Endothelial cell of umbilical vein (primary cell): ENCODE data around the gene ZDHHC24. TPM values are rescaled to one million over a fixed set of nuclear protein-coding genes. Genes with fewer than 3 reads are reported as not detected.

ENCODE experiments used
- BruUV-seq: library from RNA; stranded (reverse); fragments of 400-500 nt; replicated peaks from 2 replicates; lab custom pipeline; 2021; lab: Mats Ljungman, UMichigan
- CTCF ChIA-PET: fragments of 300-600, 350-600 bp; sonication (Branson Sonifier 250); formaldehyde crosslinking; loops from one replicate; lab custom pipeline; 2021; ENCODE audit warnings: antibody characterized with exemption, inconsistent platforms; lab: Charles Lee
- POLR2A ChIA-PET: fragments of 300-600, 350-600 bp; sonication (Branson Sonifier 250); formaldehyde crosslinking; loops from one replicate; lab custom pipeline; 2021; ENCODE audit warnings: antibody characterized with exemption, inconsistent platforms; lab: Charles Lee
- DNase-seq: peaks from one replicate; pipeline ENCODE4 v3.0.0-alpha.2; 2011; ENCODE audit warnings: low read depth, low spot score
- FAIRE-seq: peaks from 2 replicates; lab custom pipeline; 2011; peaks lifted over from hg19 to GRCh38; lab: Jason Lieb, UNC
- H2AFZ ChIP-seq: 2 replicates; pipeline ENCODE4 v1.6.0; 2012; ENCODE audit warnings: low read depth, low read length, control low read depth, inconsistent platforms
- H3K27ac ChIP-seq: 2 replicates; pipeline ENCODE4 v1.5.1; 2011; ENCODE audit warnings: low read depth, mild to moderate bottlenecking, control low read depth, low read length, moderate library complexity; ENCODE audit not compliant: insufficient read depth
- H3K27me3 ChIP-seq, 2 experiments: 2 replicates each; pipeline versions ENCODE4 v1.6.0 to v1.6.1; 2011; ENCODE audit warnings: low read length in 2 of 2, mixed read lengths in 1 of 2; ENCODE audit not compliant: control insufficient read depth in 2 of 2, insufficient read depth in 2 of 2
- H3K36me3 ChIP-seq, 2 experiments: 2 replicates in 1 of 2; 3 replicates in 1 of 2; pipeline ENCODE4 v1.5.1; 2011; ENCODE audit warnings: low read length in 2 of 2, mild to moderate bottlenecking in 1 of 2, moderate library complexity in 1 of 2; ENCODE audit not compliant: control insufficient read depth in 2 of 2, insufficient read depth in 2 of 2; ENCODE audit errors: extremely low read depth in 1 of 2
- H3K4me1 ChIP-seq: 3 replicates; pipeline ENCODE4 v1.5.1; 2011; ENCODE audit warnings: mild to moderate bottlenecking, low read length; ENCODE audit not compliant: control insufficient read depth, insufficient read depth; ENCODE audit errors: extremely low read depth
- H3K4me2 ChIP-seq: 2 replicates; pipeline ENCODE4 v1.6.1; 2011; ENCODE audit warnings: low read length, control low read depth, mixed read lengths; ENCODE audit not compliant: insufficient read depth
- H3K4me3 ChIP-seq, 3 experiments: fragments of 200-600 bp in 1 of 3; sonication (generic), shearing (Covaris generic) in 1 of 3; replicated peaks in 1 of 3; 2 replicates each; pipeline ENCODE4 v1.5.1; 2011 to 2016; ENCODE audit warnings: control low read depth in 3 of 3, low read length in 3 of 3, mild to moderate bottlenecking in 2 of 3, inconsistent platforms in 1 of 3, low read depth in 1 of 3, moderate library complexity in 1 of 3; ENCODE audit not compliant: insufficient read depth in 1 of 3
- H3K79me2 ChIP-seq: 2 replicates; pipeline ENCODE4 v1.6.0; 2012; ENCODE audit warnings: low read length, inconsistent platforms; ENCODE audit not compliant: control insufficient read depth, insufficient read depth
- H3K9ac ChIP-seq: replicated peaks from 2 replicates; pipeline ENCODE3; 2011; ENCODE audit warnings: low read length, control low read depth; ENCODE audit not compliant: insufficient read depth; ENCODE audit errors: extremely low read depth
- H3K9me1 ChIP-seq: replicated peaks from 3 replicates; pipeline ENCODE4 v1.6.0; 2011; ENCODE audit warnings: mild to moderate bottlenecking, low read length; ENCODE audit not compliant: control insufficient read depth, insufficient read depth; ENCODE audit errors: extremely low read depth
- H3K9me3 ChIP-seq: replicated peaks from 2 replicates; pipeline ENCODE4 v1.5.1; 2012; ENCODE audit warnings: low read length, inconsistent platforms; ENCODE audit not compliant: control insufficient read depth, insufficient read depth
- H4K20me1 ChIP-seq: replicated peaks from 2 replicates; pipeline ENCODE3; 2011; ENCODE audit warnings: mild to moderate bottlenecking, low read length; ENCODE audit not compliant: control insufficient read depth, insufficient read depth; ENCODE audit errors: extremely low read depth
- EZH2 ChIP-seq: IDR thresholded peaks from 2 replicates; pipeline ENCODE4 v1.6.1; 2012; ENCODE audit warnings: borderline replicate concordance, low read depth, mild to moderate bottlenecking, moderate library complexity, low read length, inconsistent platforms; ENCODE audit not compliant: severe bottlenecking
- FOS ChIP-seq: IDR thresholded peaks from 2 replicates; pipeline ENCODE4 v1.6.1; 2011; ENCODE audit warnings: mild to moderate bottlenecking, low read length, moderate library complexity, borderline replicate concordance; ENCODE audit not compliant: insufficient read depth
- GATA2 ChIP-seq: IDR thresholded peaks from 2 replicates; pipeline ENCODE4 v1.7.0; 2011; ENCODE audit warnings: low read depth, mild to moderate bottlenecking, moderate library complexity, mixed read lengths, low read length; ENCODE audit not compliant: insufficient read length, insufficient read depth
- JUN ChIP-seq: IDR thresholded peaks from 2 replicates; pipeline ENCODE4 v1.6.1; 2011; ENCODE audit warnings: borderline replicate concordance, low read depth; ENCODE audit not compliant: insufficient read length, insufficient read depth
- MYC ChIP-seq: IDR thresholded peaks from one replicate; pipeline ENCODE4 v1.6.1; 2011; ENCODE audit warnings: mild to moderate bottlenecking, low read depth, low read length
- POLR2A ChIP-seq: IDR thresholded peaks from 2 replicates; pipeline ENCODE4 v1.6.1; 2012; ENCODE audit warnings: low read depth, mild to moderate bottlenecking, control low read depth, low read length
- POLR2AphosphoS5 ChIP-seq: IDR thresholded peaks from 2 replicates; pipeline ENCODE4 v1.6.1; 2012; ENCODE audit warnings: low read depth, mild to moderate bottlenecking, control low read depth, low read length, moderate library complexity; ENCODE audit not compliant: insufficient read depth
- dilution Hi-C: fragments of 300-500 bp; cut with MboI; formaldehyde crosslinking; loops from one replicate; pipeline ENCODE4 v1.15.0; 2019; ENCODE audit warnings: low sequenced_read_pairs; ENCODE audit not compliant: extremely low pct_ligation_motif_present
- intact Hi-C: fragments of 100-400 bp; cut with micrococcal nuclease; formaldehyde crosslinking; loops from one replicate; pipeline ENCODE4 v1.10.0; 2022
- polyA plus RNA-seq, 4 experiments: library from polyadenylated mRNA; depleted of rRNA in 3 of 4; stranded (reverse) in 3 of 4; unstranded in 1 of 4; fragments of >200 nt; gene quantifications; 2 replicates each; pipeline versions ENCODE4 v1.2.1 to v1.2.3, GENCODE V29; 2011 to 2012; ENCODE audit warnings: missing spikeins in 1 of 4
- total RNA-seq: library from RNA; stranded (reverse); gene quantifications from 2 replicates; pipeline ENCODE4 v1.2.3, GENCODE V29; 2021
- TF ChIP-seq, protein P1 (sequence below), 2 donors: IDR thresholded peaks; 1 replicate in 1 of 2; 2 replicates in 1 of 2; pipeline ENCODE4 v1.5.1; 2011; ENCODE audit warnings: low read length in 2 of 2, mild to moderate bottlenecking in 2 of 2, moderate library complexity in 2 of 2, control low read depth in 1 of 2, inconsistent platforms in 1 of 2, low read depth in 1 of 2; ENCODE audit not compliant: insufficient read depth in 1 of 2; ENCODE audit errors: extremely low read depth in 1 of 2
- TF ChIP-seq, protein P2 (sequence below): IDR thresholded peaks from 2 replicates; pipeline ENCODE4 v1.6.1; 2011; ENCODE audit not compliant: insufficient read depth, insufficient read length

The ZDHHC24 gene
- total and polyA plus RNA-seq, 2 donors (not counting 3 experiments of a cell fraction or from before 2014, with no cell fraction given), result 20.1 to 21.1 TPM

DNA sequence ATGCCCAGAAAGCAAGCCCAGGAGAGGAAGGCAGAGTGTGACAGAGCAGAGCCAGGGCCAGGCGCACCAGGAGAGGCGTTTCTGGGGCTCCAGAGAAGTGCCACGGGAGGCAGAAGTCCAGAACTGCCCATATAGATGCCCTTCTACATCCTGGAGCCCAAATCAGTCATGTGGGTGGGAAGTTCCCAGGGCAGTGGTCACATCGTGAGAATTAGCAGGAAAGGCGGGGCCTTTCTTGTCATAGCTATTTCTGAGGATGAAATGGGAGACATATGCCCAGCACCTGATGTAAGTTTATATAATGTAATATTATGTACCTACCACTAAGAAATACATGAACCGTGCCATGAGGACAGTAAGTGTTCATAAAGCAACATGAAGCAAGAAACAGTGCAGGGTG lies 13.1 kb downstream of the ZDHHC24 start:
- Histone ChIP-seq H3K4me3 (no peak overlapping the region), H3K4me1 (no peaks in the 10 kb centered on the region), H2AFZ (no peak overlapping the region), H3K79me2 (no peaks in the 10 kb centered on the region), H4K20me1 (no peaks in the 10 kb centered on the region), H3K9me1 (no peaks in the 10 kb centered on the region), H3K36me3 (peaks cover 0 to 4% of the 10 kb centered on the region in 2 experiments), H3K27ac (no peak overlapping the region), H3K9me3 (no peaks in the 10 kb centered on the region), H3K9ac (no peak overlapping the region), H3K4me2 (no peak overlapping the region), H3K27me3 (no peaks in the 10 kb centered on the region)
- intact Hi-C loops, result no loop called here
- ChIA-PET POLR2A (no interaction called here), CTCF (interaction anchor here (1.0 to 2.3 kb wide), 3 partner anchors 9 to 45 kb away, joined by 3 to 8 read pairs (median 4); no protein-coding TSS in a partner anchor)
- BruUV-seq, result no TSS peak
- no peak for TF ChIP-seq POLR2AphosphoS5
- TF ChIP-seq JUN, result no peak
- TF ChIP-seq GATA2, result no peak
- no peak for TF ChIP-seq FOS
- no peak for TF ChIP-seq MYC
- TF ChIP-seq, protein P1, sequence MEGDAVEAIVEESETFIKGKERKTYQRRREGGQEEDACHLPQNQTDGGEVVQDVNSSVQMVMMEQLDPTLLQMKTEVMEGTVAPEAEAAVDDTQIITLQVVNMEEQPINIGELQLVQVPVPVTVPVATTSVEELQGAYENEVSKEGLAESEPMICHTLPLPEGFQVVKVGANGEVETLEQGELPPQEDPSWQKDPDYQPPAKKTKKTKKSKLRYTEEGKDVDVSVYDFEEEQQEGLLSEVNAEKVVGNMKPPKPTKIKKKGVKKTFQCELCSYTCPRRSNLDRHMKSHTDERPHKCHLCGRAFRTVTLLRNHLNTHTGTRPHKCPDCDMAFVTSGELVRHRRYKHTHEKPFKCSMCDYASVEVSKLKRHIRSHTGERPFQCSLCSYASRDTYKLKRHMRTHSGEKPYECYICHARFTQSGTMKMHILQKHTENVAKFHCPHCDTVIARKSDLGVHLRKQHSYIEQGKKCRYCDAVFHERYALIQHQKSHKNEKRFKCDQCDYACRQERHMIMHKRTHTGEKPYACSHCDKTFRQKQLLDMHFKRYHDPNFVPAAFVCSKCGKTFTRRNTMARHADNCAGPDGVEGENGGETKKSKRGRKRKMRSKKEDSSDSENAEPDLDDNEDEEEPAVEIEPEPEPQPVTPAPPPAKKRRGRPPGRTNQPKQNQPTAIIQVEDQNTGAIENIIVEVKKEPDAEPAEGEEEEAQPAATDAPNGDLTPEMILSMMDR (IDR thresholded peaks at IDR 0.05; ENCODE audit: extremely low read depth in 1 of 2, insufficient read depth in 1 of 2, low read depth in 1 of 2, low read length in 2 of 2), result no peak
- TF ChIP-seq EZH2, result no peak
- TF ChIP-seq POLR2A, result no peak
- TF ChIP-seq, protein P2, sequence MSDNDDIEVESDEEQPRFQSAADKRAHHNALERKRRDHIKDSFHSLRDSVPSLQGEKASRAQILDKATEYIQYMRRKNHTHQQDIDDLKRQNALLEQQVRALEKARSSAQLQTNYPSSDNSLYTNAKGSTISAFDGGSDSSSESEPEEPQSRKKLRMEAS, result no peak
- no peak for FAIRE-seq
- dilution Hi-C loops, result no loop called here
- DNase-seq, result no peak
